Panc1 (cell line): ENCODE results near the gene ADAM29. TPM values are rescaled to one million over a fixed set of nuclear protein-coding genes. Genes with fewer than 3 reads are reported as not detected.
"Not testable (repeated sequence)": the region's sequence is repeated elsewhere in the genome, so short reads cannot be mapped to it uniquely, and the experiment has no call there.

Experiments
- ATAC-seq: fragments of 200-7000 bp; cut with Tn5 transposase; 2 replicates; pipeline ENCODE4 v1.9.1; 2020; ENCODE audit warnings: mild to moderate bottlenecking, moderate library complexity
- BruUV-seq: library from RNA; stranded (reverse); fragments of 400-500 nt; replicated peaks from 2 replicates; lab custom pipeline; 2021; lab: Mats Ljungman, UMichigan
- CTCF ChIA-PET: fragments of 300-600 bp; sonication (Branson Sonifier 250); formaldehyde crosslinking; loops from one replicate; lab custom pipeline; 2022; ENCODE audit warnings: antibody characterized with exemption; lab: Charles Lee
- POLR2A ChIA-PET: fragments of 300-600 bp; sonication (Branson Sonifier 250); formaldehyde crosslinking; loops from one replicate; lab custom pipeline; 2022; ENCODE audit warnings: antibody characterized with exemption; lab: Charles Lee
- DNase-seq: peaks from one replicate; pipeline ENCODE4 v3.0.0-alpha.2; 2010; ENCODE audit warnings: low read depth, low spot score
- H3K27ac ChIP-seq: 2 replicates; pipeline ENCODE4 v1.5.1; 2011; ENCODE audit warnings: mild to moderate bottlenecking, low read length, inconsistent platforms
- H3K27me3 ChIP-seq: fragments of 200-500 bp; sonication (Bioruptor generic); 2 replicates; pipeline ENCODE4 v1.6.0; 2014; ENCODE audit warnings: low read length, inconsistent platforms; ENCODE audit not compliant: control insufficient read depth, insufficient read depth
- H3K36me3 ChIP-seq: fragments of 200-500 bp; sonication (Bioruptor generic); 2 replicates; pipeline ENCODE4 v1.5.1; 2014; ENCODE audit warnings: inconsistent platforms, mild to moderate bottlenecking, low read length, moderate library complexity; ENCODE audit not compliant: control insufficient read depth, insufficient read depth
- H3K4me1 ChIP-seq: 2 replicates; pipeline ENCODE4 v1.5.1; 2011; ENCODE audit warnings: inconsistent platforms, mild to moderate bottlenecking, low read length, moderate library complexity; ENCODE audit not compliant: control insufficient read depth, insufficient read depth
- H3K4me3 ChIP-seq, 2 experiments: 2 replicates each; pipeline ENCODE4 v1.5.1; 2011 to 2012; ENCODE audit warnings: low read depth in 2 of 2, low read length in 2 of 2, mild to moderate bottlenecking in 2 of 2, inconsistent platforms in 1 of 2, moderate library complexity in 1 of 2
- H3K9me3 ChIP-seq: fragments of 200-500 bp; sonication (Bioruptor generic); 2 replicates; pipeline ENCODE4 v1.5.1; 2014; ENCODE audit warnings: low read depth, mild to moderate bottlenecking, inconsistent platforms, low read length, moderate library complexity; ENCODE audit not compliant: control insufficient read depth, insufficient read depth
- CTCF ChIP-seq: fragments of 450-650 bp; IDR thresholded peaks from 2 replicates; pipeline ENCODE4 v1.5.1; 2017; ENCODE audit warnings: mild to moderate bottlenecking
- POLR2AphosphoS5 ChIP-seq: IDR thresholded peaks from 2 replicates; pipeline ENCODE4 v1.6.1; 2012; ENCODE audit warnings: mild to moderate bottlenecking, low read depth, low read length, moderate library complexity
- REST ChIP-seq, 2 experiments: IDR thresholded peaks; 2 replicates each; pipeline ENCODE4 v1.6.1; 2011 to 2012; ENCODE audit warnings: low read depth in 2 of 2, control low read depth in 1 of 2, low read length in 1 of 2, mild to moderate bottlenecking in 1 of 2, moderate library complexity in 1 of 2; ENCODE audit not compliant: insufficient read depth in 1 of 2
- SIN3A ChIP-seq: IDR thresholded peaks from 2 replicates; pipeline ENCODE4 v1.6.1; 2012; ENCODE audit warnings: low read depth, mild to moderate bottlenecking, low read length, moderate library complexity, borderline replicate concordance; ENCODE audit not compliant: insufficient read depth
- TCF7L2 ChIP-seq: IDR thresholded peaks from 2 replicates; pipeline ENCODE4 v1.6.1; 2011; ENCODE audit warnings: mild to moderate bottlenecking, low read depth, low read length, inconsistent platforms
- in situ Hi-C: cut with HindIII; loops from 2 replicates; pipeline ENCODE4 v1.10.0; 2016; ENCODE audit warnings: low sequenced_read_pairs, low pct_unique_long_range_greater_than_20kb
- intact Hi-C: fragments of 100-400 bp; cut with micrococcal nuclease; formaldehyde crosslinking; loops from one replicate; pipeline ENCODE4 v1.10.0; 2022; ENCODE audit not compliant: unreplicated experiment
- total RNA-seq: library from RNA; stranded (reverse); gene quantifications from one replicate; pipeline ENCODE4 v1.2.1, GENCODE V29; 2021; ENCODE audit not compliant: unreplicated experiment

The ADAM29 gene
- total RNA-seq, 1 experiment from 2014 or later, result not detected

- in situ Hi-C loops, result no loop called here
- ATAC-seq (no peak), DNase-seq (no peak)
- no peaks in the 10 kb centered on the region for H3K36me3 ChIP-seq
- H3K4me1 ChIP-seq, result no peaks in the 10 kb centered on the region
- intact Hi-C loops, result loop anchor here (5.0 kb wide), 1 partner anchor 667 kb away; no protein-coding TSS in a partner anchor
- H3K4me3 ChIP-seq, result no peak overlapping the region
- no peak overlapping the region for H3K27ac ChIP-seq
- no peak for TF ChIP-seq POLR2AphosphoS5
- no peak for TF ChIP-seq REST (IDR thresholded peaks at IDR 0.05; ENCODE audit: insufficient read depth in 1 of 2, low read depth in 2 of 2, low read length in 1 of 2)
- TF ChIP-seq CTCF, result no peak
- TF ChIP-seq TCF7L2, result no peak
- no peak for TF ChIP-seq SIN3A
- no peaks in the 10 kb centered on the region for H3K9me3 ChIP-seq
- H3K27me3 ChIP-seq, result no peaks in the 10 kb centered on the region
- ChIA-PET CTCF (no interaction called here), POLR2A (interaction anchor here (0.6 kb wide), 1 partner anchor 293 kb away, joined by 9 read pairs; no protein-coding TSS in a partner anchor)
- BruUV-seq, result no TSS peak
These were observed 47.8 kb upstream of the ADAM29 start for GRCh38 chr4:174870311-174870710.

GRCh38 chr4:174871407-174871806, 46.8 kb upstream of the ADAM29 start:
- no peaks in the 10 kb centered on the region for H3K4me1 ChIP-seq
- H3K27me3 ChIP-seq, result no peaks in the 10 kb centered on the region
- ATAC-seq (no peak), DNase-seq (no peak)
- ChIA-PET CTCF (no interaction called here), POLR2A (no interaction called here)
- in situ Hi-C loops (no loop called here), intact Hi-C loops (loop anchor here (5.0 kb wide), 1 partner anchor 666 kb away; no protein-coding TSS in a partner anchor)
- H3K4me3 ChIP-seq, result no peak overlapping the region
- BruUV-seq, result no TSS peak
- H3K9me3 ChIP-seq, result no peaks in the 10 kb centered on the region
- no peaks in the 10 kb centered on the region for H3K36me3 ChIP-seq
- H3K27ac ChIP-seq, result no peak overlapping the region
- TF ChIP-seq REST (IDR thresholded peaks at IDR 0.05; ENCODE audit: insufficient read depth in 1 of 2, low read depth in 2 of 2, low read length in 1 of 2) (no peak), POLR2AphosphoS5 (no peak), SIN3A (no peak), TCF7L2 (no peak), CTCF (no peak)

- CTCF ChIA-PET, H3K27me3 ChIP-seq, POLR2A ChIA-PET, in situ Hi-C loops, DNase-seq, BruUV-seq, H3K27ac ChIP-seq, H3K9me3 ChIP-seq, ATAC-seq, H3K4me1 ChIP-seq, H3K4me3 ChIP-seq, H3K36me3 ChIP-seq: not testable (repeated sequence)
- intact Hi-C loops, result loop anchor here (5.0 kb wide), 1 partner anchor 664 kb away; no protein-coding TSS in a partner anchor
These were observed 45.0 kb upstream of the ADAM29 start for GRCh38 chr4:174873146-174873545.
